ENCODE results near the gene KLK1. TPM values are rescaled to one million over a fixed set of nuclear protein-coding genes. Genes with fewer than 3 reads are reported as not detected.

The KLK1 gene
- total RNA-seq, 1 donor from 2014 or later = 2.7 TPM

- DNase-seq (ENCODE audit: low spot score) = no peak
- Mint-ChIP-seq H3K4me1 (ENCODE audit: unreplicated experiment) (no peaks in the 10 kb centered on the region), H3K9me3 (ENCODE audit: unreplicated experiment) (no peaks in the 10 kb centered on the region), H3K27me3 (ENCODE audit: unreplicated experiment) (peaks cover 12% of the 10 kb centered on the region), H3K36me3 (ENCODE audit: low read depth, unreplicated experiment) (no peaks in the 10 kb centered on the region), H3K27ac (ENCODE audit: unreplicated experiment) (no peak overlapping the region), H3K4me3 (ENCODE audit: unreplicated experiment) (no peak overlapping the region)
- no peak for TF ChIP-seq CTCF (IDR thresholded peaks at IDR 0.05; ENCODE audit: unreplicated experiment)
Observed at GRCh38 chr19:50843205-50843604, 19.6 kb upstream of the KLK1 start.

- Mint-ChIP-seq H3K27me3 (ENCODE audit: unreplicated experiment) (peaks cover 16% of the 10 kb centered on the region), H3K4me3 (ENCODE audit: unreplicated experiment) (no peak overlapping the region), H3K27ac (ENCODE audit: unreplicated experiment) (no peak overlapping the region), H3K9me3 (ENCODE audit: unreplicated experiment) (no peaks in the 10 kb centered on the region), H3K36me3 (ENCODE audit: low read depth, unreplicated experiment) (no peaks in the 10 kb centered on the region), H3K4me1 (ENCODE audit: unreplicated experiment) (no peaks in the 10 kb centered on the region)
- TF ChIP-seq CTCF (IDR thresholded peaks at IDR 0.05; ENCODE audit: unreplicated experiment) = no peak
- DNase-seq (ENCODE audit: low spot score) = no peak
Observed at GRCh38 chr19:50842130-50842529, 18.5 kb upstream of the KLK1 start.

GRCh38 chr19:50839712-50840655 is 16.4 kb upstream of the KLK1 start:
- H3K4me1 Mint-ChIP-seq (ENCODE audit: unreplicated experiment) = no peaks in the 10 kb centered on the region
- H3K27me3 Mint-ChIP-seq (ENCODE audit: unreplicated experiment) = peaks cover 21% of the 10 kb centered on the region
- H3K9me3 Mint-ChIP-seq (ENCODE audit: unreplicated experiment) = no peaks in the 10 kb centered on the region
- no peaks in the 10 kb centered on the region for H3K36me3 Mint-ChIP-seq (ENCODE audit: low read depth, unreplicated experiment)
- no peak overlapping the region for H3K4me3 Mint-ChIP-seq (ENCODE audit: unreplicated experiment)
- no peak for DNase-seq (ENCODE audit: low spot score)
- no peak for TF ChIP-seq CTCF (IDR thresholded peaks at IDR 0.05; ENCODE audit: unreplicated experiment)
- no peak overlapping the region for H3K27ac Mint-ChIP-seq (ENCODE audit: unreplicated experiment)

GRCh38 chr19:50838239-50838638 is 14.7 kb upstream of the KLK1 start:
- Mint-ChIP-seq H3K4me3 (ENCODE audit: unreplicated experiment) (peak overlapping the region; percentile 62), H3K27me3 (ENCODE audit: unreplicated experiment) (peaks cover 21% of the 10 kb centered on the region)
- DNase-seq (ENCODE audit: low spot score) = no peak

More at GRCh38 chr19:50838239-50838638, 14.7 kb upstream of the KLK1 start:
- Mint-ChIP-seq H3K4me1 (ENCODE audit: unreplicated experiment) (no peaks in the 10 kb centered on the region), H3K27ac (ENCODE audit: unreplicated experiment) (peak overlapping the region; percentile 30), H3K9me3 (ENCODE audit: unreplicated experiment) (no peaks in the 10 kb centered on the region), H3K36me3 (ENCODE audit: low read depth, unreplicated experiment) (no peaks in the 10 kb centered on the region)
- TF ChIP-seq CTCF (IDR thresholded peaks at IDR 0.05; ENCODE audit: unreplicated experiment) = no peak
